Naive B cell (primary cell): ENCODE data around the gene TBC1D30. TPM values are rescaled to one million over a fixed set of nuclear protein-coding genes. Genes with fewer than 3 reads are reported as not detected.
"Not testable (repeated sequence)": the region's sequence is repeated elsewhere in the genome, so short reads cannot be mapped to it uniquely, and the experiment has no call there.

Source experiments
- ATAC-seq, 2 donors: fragments of 150-1000 bp; cut with Tn5 transposase; 2 replicates each; pipeline ENCODE4 v1.10.0; 2021; ENCODE audit warnings: low read depth in 2 of 2, mild to moderate bottlenecking in 2 of 2, moderate library complexity in 2 of 2
- DNase-seq: peaks from one replicate; pipeline ENCODE4 v3.0.0; 2022
- H3K27ac Mint-ChIP-seq, 6 donors: one replicate each; pipeline ENCODE4 v1.8.0; 2020 to 2022; ENCODE audit warnings: mild to moderate bottlenecking in 6 of 6, mixed read lengths in 6 of 6, moderate library complexity in 5 of 6, inconsistent platforms in 2 of 6
- H3K27me3 Mint-ChIP-seq, 3 donors: one replicate each; pipeline ENCODE4 v1.8.0; 2021 to 2022; ENCODE audit warnings: mixed read lengths in 3 of 3, mild to moderate bottlenecking in 1 of 3
- H3K36me3 Mint-ChIP-seq, 2 donors: one replicate each; pipeline ENCODE4 v1.8.0; 2020 to 2022; ENCODE audit warnings: mixed read lengths in 2 of 2, inconsistent platforms in 1 of 2, mild to moderate bottlenecking in 1 of 2
- H3K4me1 Mint-ChIP-seq, 3 donors: one replicate each; pipeline ENCODE4 v1.8.0; 2020 to 2022; ENCODE audit warnings: mixed read lengths in 3 of 3, inconsistent platforms in 1 of 3, mild to moderate bottlenecking in 1 of 3, moderate library complexity in 1 of 3
- H3K4me3 Mint-ChIP-seq, 8 donors: one replicate each; pipeline ENCODE4 v1.8.0; 2020 to 2022; ENCODE audit warnings: mild to moderate bottlenecking in 8 of 8, mixed read lengths in 8 of 8, moderate library complexity in 8 of 8, inconsistent platforms in 2 of 8
- H3K9me3 Mint-ChIP-seq, 7 donors: one replicate each; pipeline ENCODE4 v1.8.0; 2020 to 2022; ENCODE audit warnings: mixed read lengths in 7 of 7, mild to moderate bottlenecking in 5 of 7, inconsistent platforms in 2 of 7, moderate library complexity in 1 of 7
- polyA plus RNA-seq, 6 donors: library from polyadenylated mRNA; unstranded; fragments of 300-500 nt; fragmentation: Illumina TruSeq; gene quantifications; one replicate each; pipeline ENCODE4 v1.2.3, GENCODE V29; 2021; ENCODE audit warnings: low read depth in 6 of 6

The TBC1D30 gene
- polyA plus RNA-seq, result 1 to 10 TPM in 1 of 6 donors, under 1 TPM in 1, not detected in 4; 0.92 to 1.1 TPM

DNA sequence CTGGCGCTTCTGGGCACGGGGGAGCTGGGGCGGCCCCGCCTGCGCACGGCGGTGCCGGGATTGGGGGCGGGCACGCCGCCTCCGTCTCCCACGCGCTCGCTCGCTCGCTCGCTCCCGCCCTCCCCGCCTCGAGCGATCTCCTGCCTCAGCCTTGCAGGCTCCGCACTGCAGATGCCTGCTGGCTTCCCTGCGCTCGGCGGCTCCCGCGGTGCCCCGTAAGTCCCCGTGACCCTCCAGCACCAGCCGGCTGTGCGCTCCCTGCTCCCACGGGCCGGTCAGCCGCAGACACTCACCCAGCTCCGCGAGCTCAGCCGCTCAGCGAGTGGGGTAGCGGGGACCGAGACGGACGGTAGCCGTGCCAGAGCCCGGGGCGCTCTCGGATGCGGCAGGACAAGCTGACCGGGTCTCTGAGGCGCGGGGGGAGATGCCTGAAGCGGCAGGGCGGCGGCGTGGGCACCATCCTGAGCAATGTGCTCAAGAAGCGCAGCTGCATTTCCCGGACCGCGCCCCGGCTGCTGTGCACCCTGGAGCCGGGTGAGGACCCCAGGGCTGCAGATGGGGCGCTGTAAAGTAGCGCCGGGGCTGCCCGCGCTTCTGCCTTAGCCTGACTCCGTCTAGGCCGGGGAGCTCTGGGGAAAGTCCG, at the start of gene TBC1D30:
TBC1D30 (plus strand) TSS at position 148 of the 643 bp plus-strand sequence; CDS start at position 381, 233 bp downstream.
- Mint-ChIP-seq H3K4me1 (peaks cover 16 to 24% (median 16%) of the 10 kb centered on the region in 3 donors), H3K9me3 (peaks cover 0 to 12% (median 4%) of the 10 kb centered on the region in 7 donors), H3K27ac (no peak within 1 kb of the TSS), H3K36me3 (no peaks in the 10 kb centered on the region), H3K4me3 (peak within 1 kb of the TSS; percentile 62 to 87 (median 77)), H3K27me3 (peaks cover 51 to 71% (median 51%) of the 10 kb centered on the region in 3 donors)
- DNase-seq, result no peak
- peak; percentile 46 to 55 for ATAC-seq

- not testable (repeated sequence) for H3K27ac Mint-ChIP-seq, DNase-seq, H3K4me1 Mint-ChIP-seq, ATAC-seq, H3K4me3 Mint-ChIP-seq
- peaks cover 15 to 55% (median 43%) of the 10 kb centered on the region in 7 donors for H3K9me3 Mint-ChIP-seq
- peaks cover 30 to 55% of the 10 kb centered on the region in 2 donors for H3K36me3 Mint-ChIP-seq
- H3K27me3 Mint-ChIP-seq, result peaks cover 39 to 75% (median 56%) of the 10 kb centered on the region in 3 donors
These were observed 49.2 kb upstream of the TBC1D30 start for GRCh38 chr12:64775147-64775736.

DNA sequence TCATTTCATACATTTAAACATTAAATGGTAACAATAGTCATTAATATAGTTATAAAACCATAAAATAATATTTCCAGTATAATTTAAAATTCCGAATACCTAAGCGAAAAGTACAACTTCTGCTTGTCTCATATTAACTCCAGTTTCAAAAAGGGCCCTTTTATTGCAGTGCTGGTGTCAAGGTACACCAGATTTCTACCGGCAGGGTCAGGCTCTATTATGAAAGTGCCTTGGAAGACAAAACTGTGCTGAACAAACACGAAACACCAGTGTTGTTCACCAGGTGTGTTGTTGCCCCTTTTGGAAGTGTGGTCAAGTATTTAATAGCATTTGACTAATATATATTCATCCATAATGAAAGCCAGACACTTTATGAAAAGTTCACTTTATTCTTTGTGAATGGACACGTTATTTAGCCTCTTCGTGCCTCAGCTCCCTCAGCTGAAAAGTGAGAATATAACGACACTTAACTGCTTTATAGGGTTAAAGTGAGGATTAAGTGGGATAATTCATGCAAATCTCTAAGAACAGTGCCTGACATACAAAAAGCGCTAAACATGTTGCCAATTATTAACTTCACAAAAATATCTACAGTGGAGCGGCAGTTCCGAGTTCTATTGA, 45.0 kb upstream of the TBC1D30 start:
- H3K27me3 Mint-ChIP-seq, result peaks cover 50 to 66% (median 65%) of the 10 kb centered on the region in 3 donors
- no peak for DNase-seq
- peaks cover 4 to 36% (median 29%) of the 10 kb centered on the region in 7 donors for H3K9me3 Mint-ChIP-seq
- H3K4me3 Mint-ChIP-seq, result peak overlapping the region; percentile 57 to 98 (median 80)
- H3K4me1 Mint-ChIP-seq, result peaks cover 16 to 26% (median 18%) of the 10 kb centered on the region in 3 donors
- no peak for ATAC-seq
- H3K36me3 Mint-ChIP-seq, result peaks cover 25 to 33% of the 10 kb centered on the region in 2 donors
- H3K27ac Mint-ChIP-seq, result no peak overlapping the region

DNA sequence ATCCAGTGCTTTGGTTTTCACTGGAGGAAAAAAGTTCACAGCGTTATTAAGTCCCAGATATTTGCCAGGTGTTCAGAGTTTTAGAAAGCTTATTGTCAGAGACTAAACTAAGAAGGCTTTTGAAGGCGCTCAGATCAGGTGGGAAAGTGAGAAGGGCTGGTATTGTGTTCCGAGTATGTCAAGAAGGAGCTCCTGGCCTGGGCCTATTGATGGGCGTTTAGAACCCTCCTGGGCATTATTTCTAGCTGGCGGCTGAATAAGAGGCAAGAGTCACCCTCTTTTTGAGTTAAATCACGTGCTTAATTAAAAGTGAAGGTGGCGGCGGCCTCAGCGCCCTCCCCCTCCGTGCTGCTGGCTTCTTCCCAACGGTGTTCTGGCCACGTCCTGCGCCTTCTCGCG, 44.3 kb upstream of the TBC1D30 start:
- ATAC-seq (no peak), DNase-seq (no peak)
- Mint-ChIP-seq H3K27ac (peak overlapping the region in 2 of 6 donors; percentile 7 to 61), H3K36me3 (peaks cover 25 to 30% of the 10 kb centered on the region in 2 donors), H3K4me1 (peaks cover 16 to 26% (median 18%) of the 10 kb centered on the region in 3 donors), H3K4me3 (peak overlapping the region; percentile 72 to 98 (median 82)), H3K27me3 (peaks cover 52 to 65% (median 64%) of the 10 kb centered on the region in 3 donors), H3K9me3 (peaks cover 4 to 29% (median 23%) of the 10 kb centered on the region in 7 donors)

GRCh38 chr12:64780531-64781279, 43.7 kb upstream of the TBC1D30 start:
- Mint-ChIP-seq H3K4me1 (peaks cover 16 to 26% (median 18%) of the 10 kb centered on the region in 3 donors), H3K4me3 (peak overlapping the region; percentile 85 to 98 (median 90)), H3K9me3 (peaks cover 4 to 24% (median 18%) of the 10 kb centered on the region in 7 donors), H3K36me3 (peaks cover 23 to 25% of the 10 kb centered on the region in 2 donors), H3K27ac (peak overlapping the region in 3 of 6 donors; percentile 47 to 85 (median 61)), H3K27me3 (peaks cover 47 to 59% (median 58%) of the 10 kb centered on the region in 3 donors)
- DNase-seq, result peak; percentile 23
- peak; percentile 47 to 60 for ATAC-seq

DNA sequence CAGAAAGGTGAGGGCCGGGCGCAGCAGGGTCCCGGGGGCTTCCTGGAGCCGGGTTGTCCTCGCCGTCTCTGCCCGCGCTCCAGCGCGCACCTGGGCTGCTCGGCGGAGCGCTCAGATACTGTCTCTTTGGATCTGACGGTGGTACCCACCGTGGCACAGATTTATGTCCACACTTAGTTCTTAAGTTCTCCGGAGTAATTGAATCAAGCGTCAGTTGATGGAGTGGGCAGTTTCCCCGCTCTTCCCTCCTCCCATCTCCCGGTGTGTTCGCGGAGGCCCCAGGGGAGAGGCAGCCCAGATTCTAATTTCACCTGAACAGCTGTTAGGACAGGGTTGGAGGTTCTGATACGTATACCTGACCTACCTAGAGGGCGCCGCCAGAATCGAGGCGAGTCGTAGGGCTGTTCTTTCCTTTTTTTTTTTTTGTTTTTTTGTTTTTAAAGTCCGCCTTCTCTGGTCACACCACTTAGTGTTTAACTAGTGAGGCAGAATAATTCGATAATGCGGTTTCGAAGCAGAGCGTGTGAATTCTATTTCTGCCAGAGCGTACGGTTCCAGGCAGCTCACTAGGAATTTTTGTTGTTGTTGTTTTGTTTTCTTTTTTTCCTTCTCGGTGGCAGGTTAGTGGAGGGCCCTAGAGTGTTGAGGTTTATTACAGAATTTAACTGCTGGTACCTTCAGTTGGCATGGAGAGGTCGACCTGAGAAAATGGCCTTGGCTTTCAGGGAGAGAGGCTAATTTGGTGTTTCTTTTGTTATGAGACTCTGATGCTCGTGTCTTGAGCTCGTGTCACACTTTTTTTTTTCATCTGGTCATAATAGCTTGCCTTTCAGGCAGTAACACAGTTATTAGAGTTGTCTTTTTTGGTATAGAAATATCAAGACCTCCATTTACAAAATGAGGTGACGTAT, 42.9 kb upstream of the TBC1D30 start:
- Mint-ChIP-seq H3K4me3 (peak overlapping the region; percentile 85 to 98 (median 90)), H3K4me1 (peaks cover 16 to 26% (median 18%) of the 10 kb centered on the region in 3 donors), H3K9me3 (peaks cover 0 to 15% (median 11%) of the 10 kb centered on the region in 7 donors), H3K36me3 (peaks cover 15 to 16% of the 10 kb centered on the region in 2 donors), H3K27ac (peak overlapping the region in 5 of 6 donors; percentile 60 to 85 (median 67)), H3K27me3 (peaks cover 38 to 51% (median 50%) of the 10 kb centered on the region in 3 donors)
- peak; percentile 22 for DNase-seq
- peak; percentile 48 to 51 for ATAC-seq

DNA sequence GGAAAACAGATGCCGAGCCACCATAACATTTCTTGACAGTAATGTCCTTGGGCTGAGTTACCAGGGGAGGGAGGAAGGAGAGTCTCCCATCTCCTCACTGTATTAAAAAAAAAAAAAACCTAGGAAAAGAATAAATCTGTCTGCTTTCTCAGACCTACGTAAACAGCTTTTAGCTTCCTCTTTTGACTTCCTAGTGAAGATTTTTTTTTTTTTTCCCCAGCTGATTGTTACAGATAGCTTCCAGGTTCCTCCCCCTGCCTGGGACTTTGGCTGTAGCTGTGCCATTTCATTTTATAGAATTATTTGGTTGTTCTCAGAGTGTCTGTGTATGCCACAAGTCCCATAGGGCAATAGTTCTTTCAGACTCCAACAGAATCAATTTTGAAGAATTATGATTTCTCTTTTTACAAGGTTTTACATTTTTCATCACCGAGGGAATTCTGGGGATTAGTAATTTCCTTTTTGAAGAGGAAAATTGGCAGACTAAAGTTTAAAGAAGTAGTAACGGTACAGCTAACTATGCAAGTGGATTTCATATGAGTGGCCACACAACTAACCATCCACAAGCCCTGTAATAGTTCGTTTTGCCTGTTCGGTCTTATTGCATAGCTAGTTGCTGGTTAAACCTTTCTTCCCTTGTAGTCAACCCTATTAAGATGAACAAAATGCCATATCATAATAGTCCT, 42.1 kb upstream of the TBC1D30 start:
- Mint-ChIP-seq H3K4me3 (peak overlapping the region; percentile 85 to 98 (median 90)), H3K36me3 (peaks cover 8% of the 10 kb centered on the region in 2 donors), H3K9me3 (peaks cover 0 to 7% (median 3%) of the 10 kb centered on the region in 7 donors), H3K27ac (peak overlapping the region in 5 of 6 donors; percentile 31 to 85 (median 65)), H3K27me3 (peaks cover 30 to 43% (median 42%) of the 10 kb centered on the region in 3 donors), H3K4me1 (peaks cover 16 to 26% (median 18%) of the 10 kb centered on the region in 3 donors)
- ATAC-seq (peak; percentile 58 to 66), DNase-seq (peak; percentile 42)

- Mint-ChIP-seq H3K27ac (no peak overlapping the region), H3K4me3 (no peak overlapping the region), H3K36me3 (no peaks in the 10 kb centered on the region), H3K9me3 (no peaks in the 10 kb centered on the region), H3K4me1 (peaks cover 13 to 20% (median 13%) of the 10 kb centered on the region in 3 donors), H3K27me3 (peaks cover 16 to 26% (median 19%) of the 10 kb centered on the region in 3 donors)
- ATAC-seq, result no peak
- DNase-seq, result no peak
These were observed 38.6 kb upstream of the TBC1D30 start for GRCh38 chr12:64785838-64786237.

DNA sequence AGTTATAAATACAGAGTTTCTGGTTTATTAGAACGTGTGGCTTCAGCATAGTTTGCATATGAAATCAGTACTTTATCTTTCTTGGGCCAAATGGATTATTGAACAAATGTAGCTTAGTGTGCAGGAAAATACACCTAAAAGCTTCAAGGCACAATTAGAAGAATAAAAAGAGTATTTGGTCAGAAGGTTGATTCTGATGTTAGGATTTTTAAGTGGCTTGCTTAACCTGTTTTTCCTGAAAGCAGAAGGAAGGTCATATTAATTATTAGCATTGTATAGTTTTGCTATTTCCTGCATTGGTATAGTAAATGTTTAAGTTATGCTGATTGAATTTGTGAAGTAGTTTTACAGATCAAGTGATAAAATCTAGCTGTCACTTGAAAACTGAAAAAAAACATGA, 34.3 kb upstream of the TBC1D30 start:
- no peak overlapping the region for H3K27ac Mint-ChIP-seq
- peaks cover 0 to 14% (median 12%) of the 10 kb centered on the region in 3 donors for H3K27me3 Mint-ChIP-seq
- H3K36me3 Mint-ChIP-seq, result no peaks in the 10 kb centered on the region
- H3K4me1 Mint-ChIP-seq, result no peaks in the 10 kb centered on the region
- no peak overlapping the region for H3K4me3 Mint-ChIP-seq
- ATAC-seq, result no peak
- DNase-seq, result no peak
- H3K9me3 Mint-ChIP-seq, result peaks cover 0 to 3% (median 0%) of the 10 kb centered on the region in 7 donors

DNA sequence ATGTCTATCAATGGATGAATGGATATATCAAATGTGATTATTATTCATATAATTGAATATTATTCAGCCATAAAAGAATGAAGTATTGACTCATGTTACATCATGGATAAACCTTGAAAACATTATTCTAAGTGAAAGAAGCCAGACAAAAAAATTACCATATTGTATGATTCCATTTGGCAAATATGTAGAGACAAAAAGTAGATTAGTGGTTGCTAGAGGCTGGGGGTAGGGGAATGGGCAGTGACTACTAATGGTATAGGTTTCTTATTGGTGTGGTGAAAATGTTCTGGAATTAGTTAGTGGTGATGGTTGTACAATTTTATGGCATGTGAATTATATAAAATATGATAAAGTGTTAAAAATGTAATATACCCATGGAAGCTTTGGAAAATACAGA, 33.4 kb upstream of the TBC1D30 start:
- Mint-ChIP-seq H3K36me3 (no peaks in the 10 kb centered on the region), H3K4me3 (no peak overlapping the region), H3K9me3 (peaks cover 0 to 3% (median 0%) of the 10 kb centered on the region in 7 donors), H3K27ac (peak overlapping the region in 1 of 6 donors; percentile 3), H3K27me3 (peaks cover under 1 to 14% (median 12%) of the 10 kb centered on the region in 3 donors), H3K4me1 (no peaks in the 10 kb centered on the region)
- no peak for DNase-seq
- ATAC-seq, result no peak

DNA sequence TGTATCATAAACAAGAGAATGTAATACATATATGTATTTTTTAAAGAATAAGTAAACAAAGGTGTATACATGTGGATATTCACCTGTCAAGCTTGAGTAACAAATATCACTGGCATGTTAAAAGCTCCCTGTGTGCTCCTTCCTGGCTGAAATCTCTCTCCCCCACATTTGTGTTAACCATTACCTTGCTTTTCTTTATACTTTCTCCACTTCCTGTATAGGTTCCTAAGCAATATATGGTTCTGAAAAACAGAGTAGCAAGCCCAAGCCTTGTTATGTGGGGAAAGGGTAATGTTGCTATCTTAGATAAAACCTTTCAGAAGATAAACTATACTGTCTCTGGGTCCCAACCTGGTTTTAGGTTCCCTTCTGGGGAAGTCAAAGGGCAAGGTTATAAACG, 32.3 kb upstream of the TBC1D30 start:
- Mint-ChIP-seq H3K36me3 (no peaks in the 10 kb centered on the region), H3K27ac (no peak overlapping the region), H3K9me3 (peaks cover 0 to 3% (median 0%) of the 10 kb centered on the region in 7 donors), H3K4me3 (no peak overlapping the region), H3K27me3 (peaks cover 5 to 14% (median 12%) of the 10 kb centered on the region in 3 donors), H3K4me1 (no peaks in the 10 kb centered on the region)
- DNase-seq (no peak), ATAC-seq (no peak)
